CD8-positive, alpha-beta memory T cell (primary cell): Measurements from ENCODE around the gene CTNND2. TPM values are rescaled to one million over a fixed set of nuclear protein-coding genes. Genes with fewer than 3 reads are reported as not detected.
A peak's percentile ranks its signal among the peaks of the same experiment; 100 is the strongest.
"Not testable (repeated sequence)": the region's sequence is repeated elsewhere in the genome, so short reads cannot be mapped to it uniquely, and the experiment has no call there.

Source experiments
- CTCF ChIA-PET: fragments of 350-600 bp; sonication (Branson Sonifier 250); formaldehyde crosslinking; loops from one replicate; lab custom pipeline; 2021; ENCODE audit warnings: antibody characterized with exemption; lab: Charles Lee
- POLR2A ChIA-PET: fragments of 350-600 bp; sonication (Branson Sonifier 250); formaldehyde crosslinking; loops from one replicate; lab custom pipeline; 2021; ENCODE audit warnings: antibody characterized with exemption; lab: Charles Lee
- DNase-seq, 5 donors: peaks; one replicate each; pipeline versions ENCODE4 v3.0.0 to v3.0.0-alpha.2; 2020 to 2022; ENCODE audit warnings: mixed read lengths in 1 of 5
- H3K27ac ChIP-seq: one replicate; pipeline ENCODE4 v1.7.0; 2013; ENCODE audit warnings: low read depth, mild to moderate bottlenecking, low read length, moderate library complexity
- H3K27me3 ChIP-seq: 2 replicates; pipeline ENCODE4 v1.7.0; 2013; ENCODE audit warnings: low read length, mild to moderate bottlenecking; ENCODE audit not compliant: insufficient read depth, poor library complexity, severe bottlenecking
- H3K36me3 ChIP-seq: 2 replicates; pipeline ENCODE4 v1.7.0; 2013; ENCODE audit warnings: mild to moderate bottlenecking, low read length, moderate library complexity; ENCODE audit not compliant: insufficient read depth
- H3K4me1 ChIP-seq: 2 replicates; pipeline ENCODE4 v1.7.0; 2013; ENCODE audit warnings: mild to moderate bottlenecking, low read length, moderate library complexity; ENCODE audit not compliant: insufficient read depth
- H3K4me3 ChIP-seq: 2 replicates; pipeline ENCODE4 v1.7.0; 2013; ENCODE audit warnings: mild to moderate bottlenecking, low read length
- H3K9me3 ChIP-seq: 2 replicates; pipeline ENCODE4 v1.7.0; 2013; ENCODE audit warnings: mild to moderate bottlenecking, low read length
- H3K27ac Mint-ChIP-seq, 8 donors: one replicate each; pipeline ENCODE4 v1.8.0; 2020 to 2021; ENCODE audit warnings: mixed read lengths in 8 of 8, mild to moderate bottlenecking in 6 of 8, inconsistent platforms in 3 of 8, moderate library complexity in 3 of 8
- H3K27me3 Mint-ChIP-seq, 2 donors: one replicate each; pipeline ENCODE4 v1.8.0; 2020 to 2021; ENCODE audit warnings: mixed read lengths in 2 of 2, mild to moderate bottlenecking in 1 of 2, moderate library complexity in 1 of 2
- H3K36me3 Mint-ChIP-seq, 3 donors: one replicate each; pipeline ENCODE4 v1.8.0; 2020 to 2021; ENCODE audit warnings: mixed read lengths in 3 of 3, inconsistent platforms in 1 of 3, mild to moderate bottlenecking in 1 of 3
- H3K4me1 Mint-ChIP-seq, 3 donors: one replicate each; pipeline ENCODE4 v1.8.0; 2020 to 2021; ENCODE audit warnings: mixed read lengths in 3 of 3, inconsistent platforms in 1 of 3, mild to moderate bottlenecking in 1 of 3
- H3K4me3 Mint-ChIP-seq, 7 donors: one replicate each; pipeline ENCODE4 v1.8.0; 2020 to 2021; ENCODE audit warnings: mixed read lengths in 7 of 7, mild to moderate bottlenecking in 6 of 7, moderate library complexity in 4 of 7, inconsistent platforms in 2 of 7
- H3K9me3 Mint-ChIP-seq, 5 donors: one replicate each; pipeline ENCODE4 v1.8.0; 2020 to 2022; ENCODE audit warnings: mixed read lengths in 5 of 5, mild to moderate bottlenecking in 3 of 5, moderate library complexity in 2 of 5, inconsistent platforms in 1 of 5
- polyA plus RNA-seq: library from polyadenylated mRNA; unstranded; fragments of 300-500 nt; fragmentation: Illumina TruSeq; gene quantifications from one replicate; pipeline ENCODE4 v1.2.3, GENCODE V29; 2021
- total RNA-seq, 2 experiments: library from RNA; stranded (reverse); gene quantifications; one replicate each; pipeline ENCODE4 v1.2.3, GENCODE V29; 2021

CTNND2 gene
- total and polyA plus RNA-seq, 3 experiments from 2014 or later: not detected

- Histone ChIP-seq H3K4me3 (no peak overlapping the region), H3K27ac (no peak overlapping the region), H3K36me3 (no peaks in the 10 kb centered on the region), H3K9me3 (no peaks in the 10 kb centered on the region), H3K27me3 (no peaks in the 10 kb centered on the region), H3K4me1 (no peaks in the 10 kb centered on the region)
- ChIA-PET POLR2A (no interaction called here), CTCF (no interaction called here)
- no peaks in the 10 kb centered on the region for H3K4me1 Mint-ChIP-seq
- no peak for DNase-seq
- no peak overlapping the region for H3K4me3 Mint-ChIP-seq
- H3K27me3 Mint-ChIP-seq: peaks cover 2 to 4% of the 10 kb centered on the region in 2 donors
- H3K27ac Mint-ChIP-seq: no peak overlapping the region
- peaks cover 0 to 3% (median 0%) of the 10 kb centered on the region in 5 donors for H3K9me3 Mint-ChIP-seq
- no peaks in the 10 kb centered on the region for H3K36me3 Mint-ChIP-seq
These were observed 893.6 kb downstream of the CTNND2 start for GRCh38 chr5:11010429-11011210.

- Mint-ChIP-seq H3K27me3 (peaks cover 2 to 4% of the 10 kb centered on the region in 2 donors), H3K4me1 (no peaks in the 10 kb centered on the region), H3K9me3 (peaks cover 0 to 3% (median 0%) of the 10 kb centered on the region in 5 donors), H3K27ac (no peak overlapping the region), H3K4me3 (no peak overlapping the region), H3K36me3 (no peaks in the 10 kb centered on the region)
- Histone ChIP-seq H3K27me3 (no peaks in the 10 kb centered on the region), H3K36me3 (no peaks in the 10 kb centered on the region), H3K4me3 (no peak overlapping the region), H3K27ac (no peak overlapping the region), H3K9me3 (no peaks in the 10 kb centered on the region), H3K4me1 (no peaks in the 10 kb centered on the region)
- CTCF ChIA-PET: no interaction called here
- DNase-seq: no peak
- POLR2A ChIA-PET: no interaction called here
These were observed 894.7 kb downstream of the CTNND2 start for GRCh38 chr5:11009576-11009975.

GRCh38 chr5:11007269-11007870, 896.9 kb downstream of the CTNND2 start:
- ChIA-PET CTCF (no interaction called here), POLR2A (no interaction called here)
- Histone ChIP-seq H3K4me1 (no peaks in the 10 kb centered on the region), H3K27ac (no peak overlapping the region), H3K4me3 (no peak overlapping the region), H3K36me3 (no peaks in the 10 kb centered on the region), H3K9me3 (no peaks in the 10 kb centered on the region), H3K27me3 (no peaks in the 10 kb centered on the region)
- Mint-ChIP-seq H3K4me3 (no peak overlapping the region), H3K9me3 (peaks cover 0 to 6% (median 0%) of the 10 kb centered on the region in 5 donors), H3K27ac (no peak overlapping the region), H3K27me3 (peaks cover 2 to 4% of the 10 kb centered on the region in 2 donors), H3K36me3 (no peaks in the 10 kb centered on the region), H3K4me1 (no peaks in the 10 kb centered on the region)
- no peak for DNase-seq

- H3K27ac Mint-ChIP-seq, H3K27me3 ChIP-seq, DNase-seq, H3K4me3 Mint-ChIP-seq, H3K9me3 Mint-ChIP-seq, H3K9me3 ChIP-seq, H3K36me3 Mint-ChIP-seq, POLR2A ChIA-PET, H3K27ac ChIP-seq, H3K4me1 ChIP-seq, H3K36me3 ChIP-seq, H3K4me3 ChIP-seq, H3K4me1 Mint-ChIP-seq, H3K27me3 Mint-ChIP-seq: not testable (repeated sequence)
- CTCF ChIA-PET: interaction anchor here (1.4 kb wide), 1 partner anchor 16 kb away, joined by 3 read pairs; no protein-coding TSS in a partner anchor
These were observed 899.7 kb downstream of the CTNND2 start for GRCh38 chr5:11004523-11004922.

GRCh38 chr5:11000515-11001353, 903.5 kb downstream of the CTNND2 start:
- no peak overlapping the region for H3K27ac ChIP-seq
- H3K27me3 Mint-ChIP-seq: no peaks in the 10 kb centered on the region
- ChIA-PET CTCF (interaction anchor here (1.1 kb wide), 1 partner anchor 13 kb away, joined by 5 read pairs; no protein-coding TSS in a partner anchor), POLR2A (no interaction called here)
- no peaks in the 10 kb centered on the region for H3K36me3 ChIP-seq
- no peaks in the 10 kb centered on the region for H3K4me1 Mint-ChIP-seq
- no peaks in the 10 kb centered on the region for H3K36me3 Mint-ChIP-seq
- no peak for DNase-seq
- H3K27me3 ChIP-seq: no peaks in the 10 kb centered on the region
- peaks cover 0 to 8% (median 0%) of the 10 kb centered on the region in 5 donors for H3K9me3 Mint-ChIP-seq
- no peak overlapping the region for H3K4me3 Mint-ChIP-seq
- no peak overlapping the region for H3K4me3 ChIP-seq
- no peaks in the 10 kb centered on the region for H3K9me3 ChIP-seq
- H3K27ac Mint-ChIP-seq: peak overlapping the region in 1 of 8 donors; percentile 12
- H3K4me1 ChIP-seq: no peaks in the 10 kb centered on the region

GRCh38 chr5:10999714-11000113, 904.5 kb downstream of the CTNND2 start:
- POLR2A ChIA-PET: no interaction called here
- CTCF ChIA-PET: interaction anchor here (1.0 kb wide), 1 partner anchor 15 kb away, joined by 3 read pairs; no protein-coding TSS in a partner anchor

GRCh38 chr5:10995891-10996290, 908.4 kb downstream of the CTNND2 start:
- H3K27ac ChIP-seq: no peak overlapping the region
- Mint-ChIP-seq H3K9me3 (no peaks in the 10 kb centered on the region), H3K4me1 (no peaks in the 10 kb centered on the region), H3K36me3 (no peaks in the 10 kb centered on the region), H3K4me3 (no peak overlapping the region), H3K27ac (no peak overlapping the region), H3K27me3 (peaks cover 5% of the 10 kb centered on the region in 2 donors)
- H3K4me3 ChIP-seq: no peak overlapping the region
- POLR2A ChIA-PET: no interaction called here
- no peaks in the 10 kb centered on the region for H3K4me1 ChIP-seq
- H3K9me3 ChIP-seq: no peaks in the 10 kb centered on the region
- no peak for DNase-seq
- H3K36me3 ChIP-seq: no peaks in the 10 kb centered on the region
- CTCF ChIA-PET: no interaction called here
- H3K27me3 ChIP-seq: no peaks in the 10 kb centered on the region

More at GRCh38 chr5:10999714-11000113, 904.5 kb downstream of the CTNND2 start:
- Mint-ChIP-seq H3K36me3 (no peaks in the 10 kb centered on the region), H3K27me3 (no peaks in the 10 kb centered on the region), H3K9me3 (peaks cover 0 to 4% (median 0%) of the 10 kb centered on the region in 5 donors), H3K27ac (no peak overlapping the region), H3K4me3 (no peak overlapping the region), H3K4me1 (no peaks in the 10 kb centered on the region)
- DNase-seq: no peak
- Histone ChIP-seq H3K4me3 (no peak overlapping the region), H3K36me3 (no peaks in the 10 kb centered on the region), H3K27me3 (no peaks in the 10 kb centered on the region), H3K4me1 (no peaks in the 10 kb centered on the region), H3K9me3 (no peaks in the 10 kb centered on the region), H3K27ac (no peak overlapping the region)
